NCI-H2029 (cell line): ENCODE measurements around the gene ERCC3.
"Not testable (repeated sequence)": the region's sequence is repeated elsewhere in the genome, so short reads cannot be mapped to it uniquely, and the experiment has no call there.

Experiments used
- DNase-seq: peaks from one replicate; lab custom pipeline; 2025; lab: John Stamatoyannopoulos, UW

ERCC3 gene

DNA sequence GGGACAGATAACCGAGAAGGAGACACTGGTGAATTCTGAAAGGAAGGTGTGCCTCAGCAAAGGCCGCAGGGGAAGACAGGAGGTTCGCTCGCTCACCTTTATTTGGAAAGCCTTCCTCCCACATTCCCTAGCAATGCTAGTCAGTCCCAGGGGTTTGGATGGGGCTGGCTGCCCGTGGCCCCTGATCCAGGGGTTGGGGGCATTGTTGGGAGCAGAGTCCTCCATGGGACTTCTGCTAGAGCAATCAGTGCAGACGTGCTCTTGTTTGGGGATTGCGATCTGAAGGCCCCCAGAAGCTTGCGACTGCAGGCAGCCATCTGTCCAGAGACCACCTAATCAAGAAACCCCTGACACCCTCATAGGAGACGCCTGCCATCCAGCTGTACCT is 67.8 kb downstream of the ERCC3 start:
- DNase-seq, result no peak

DNA sequence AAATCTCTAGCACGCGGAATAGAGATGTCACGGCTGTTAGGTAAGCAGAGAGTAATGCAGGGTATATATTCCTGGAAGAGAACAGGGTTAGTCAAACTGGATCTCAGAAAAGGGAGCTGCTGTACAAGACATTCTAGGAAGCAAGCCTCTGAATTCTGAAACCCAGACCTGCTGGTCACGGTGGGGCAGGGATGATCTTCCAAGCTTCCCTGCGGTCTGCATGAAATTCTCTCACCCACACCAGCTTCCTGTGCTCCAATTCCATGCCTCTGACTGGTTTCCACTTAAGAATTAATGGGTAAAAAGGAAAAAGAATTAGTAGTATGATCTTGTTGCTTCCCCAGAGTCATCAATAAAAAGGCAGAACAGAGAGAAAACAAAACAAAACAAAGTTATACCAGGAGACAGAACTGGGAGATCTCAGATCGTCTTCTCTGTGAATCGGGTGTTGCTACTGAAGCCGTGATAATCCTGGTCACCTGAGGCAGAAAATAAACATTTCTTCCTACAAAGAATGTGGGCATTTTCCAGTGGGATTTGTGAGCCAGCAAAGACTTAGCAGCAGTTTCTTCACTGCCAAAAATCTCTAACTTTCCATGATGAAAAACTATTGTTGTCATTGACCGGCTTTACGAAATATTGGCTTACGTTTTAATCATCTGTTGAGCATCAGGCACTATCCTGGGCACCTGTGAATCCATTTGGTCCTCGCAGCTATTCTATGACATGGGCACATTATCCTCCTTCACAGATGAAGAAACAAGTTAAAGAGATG is 68.6 kb downstream of the ERCC3 start:
- no peak for DNase-seq

DNA sequence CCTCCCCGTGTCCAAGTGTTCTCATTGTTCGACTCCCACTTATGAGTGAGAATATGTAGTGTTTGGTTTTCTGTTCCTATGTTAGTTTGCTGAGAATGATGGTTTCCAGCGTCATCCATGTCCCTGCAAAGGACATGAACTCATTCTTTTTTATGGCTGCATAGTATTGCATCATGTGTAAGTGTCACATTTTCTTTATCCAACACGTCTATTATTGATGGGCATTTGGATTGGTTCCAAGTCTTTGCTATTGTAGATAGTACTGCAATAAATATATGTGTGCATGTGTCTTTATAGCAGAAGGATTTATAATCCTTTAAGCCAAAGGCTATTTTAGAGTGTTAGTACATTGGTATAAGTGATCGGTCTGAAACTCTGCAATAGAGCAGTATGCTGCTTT is 69.8 kb downstream of the ERCC3 start:
- not testable (repeated sequence) for DNase-seq

DNA sequence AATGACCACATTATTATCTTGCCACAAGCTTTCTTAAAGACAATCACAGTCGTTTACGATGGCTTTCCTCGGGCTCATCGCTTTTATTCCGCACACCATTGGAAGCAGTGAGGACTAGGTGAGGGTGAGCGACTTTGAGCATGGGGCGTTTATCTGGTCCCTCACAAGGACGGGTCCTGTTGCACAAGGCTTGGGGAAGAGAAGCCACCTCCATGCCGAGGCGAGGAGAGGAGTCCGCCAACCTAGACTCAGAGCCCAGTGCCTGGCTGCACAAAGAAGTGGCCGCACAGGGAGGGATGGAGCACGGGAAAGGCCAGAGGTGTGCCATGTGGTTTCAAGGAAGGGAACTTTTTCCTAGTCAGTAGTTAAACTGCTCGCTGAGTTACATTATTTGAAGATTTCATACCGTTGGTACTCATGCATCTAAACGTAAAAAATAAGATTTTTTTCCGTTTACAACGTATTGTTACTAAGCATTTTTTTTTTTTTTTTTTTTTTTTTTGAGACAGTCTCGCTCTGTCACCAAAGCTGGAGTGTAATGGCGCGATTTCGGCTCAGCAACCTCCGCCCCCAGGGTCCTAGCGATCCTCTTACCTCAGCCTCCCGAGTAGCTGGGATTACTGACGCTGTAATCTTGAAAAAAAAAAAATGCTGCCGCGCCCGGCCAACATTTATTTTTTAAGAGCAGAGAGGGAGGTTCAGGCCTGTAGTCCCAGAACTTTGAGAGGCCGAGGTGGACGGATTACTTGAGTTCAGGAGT is 73.0 kb downstream of the ERCC3 start:
- no peak for DNase-seq

DNA sequence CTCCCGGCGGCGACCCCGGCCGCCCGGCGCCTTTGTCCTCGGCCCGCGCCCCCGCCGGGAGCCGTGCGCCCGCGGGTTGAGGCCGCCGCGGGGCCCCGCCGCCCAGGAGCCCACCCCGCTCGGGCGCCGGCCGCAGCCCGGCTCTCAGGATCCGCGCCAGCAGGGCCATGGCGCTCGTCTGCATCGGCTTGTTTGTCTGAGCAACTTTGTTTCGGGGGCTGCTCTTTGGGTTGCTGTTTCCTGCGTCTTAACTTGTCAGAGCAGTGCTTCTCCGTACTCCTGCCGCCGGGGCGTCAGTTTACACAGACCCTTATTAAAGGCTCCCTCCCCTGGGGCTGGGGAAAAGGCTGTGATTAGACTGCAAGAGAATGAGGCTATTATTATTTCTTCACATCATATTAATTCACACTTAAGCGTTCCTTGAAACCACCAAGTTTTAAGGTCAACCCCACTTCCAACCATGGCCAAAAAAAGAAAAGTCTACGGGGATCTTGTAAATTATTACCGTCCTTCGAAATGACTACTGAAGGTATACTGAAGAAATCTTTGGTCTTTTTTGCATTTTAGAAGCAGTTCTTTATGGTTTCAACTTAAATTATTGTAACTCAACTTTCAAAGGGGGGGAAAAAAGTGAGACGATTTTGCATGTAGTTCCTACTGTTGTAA is 73.7 kb downstream of the ERCC3 start, which contains the start of gene CYP27C1:
Gene CYP27C1 (minus strand): TSS at position 198 of the 666 bp plus-strand sequence. CDS start 29 bp downstream, at position 169.
- no peak for DNase-seq

DNA sequence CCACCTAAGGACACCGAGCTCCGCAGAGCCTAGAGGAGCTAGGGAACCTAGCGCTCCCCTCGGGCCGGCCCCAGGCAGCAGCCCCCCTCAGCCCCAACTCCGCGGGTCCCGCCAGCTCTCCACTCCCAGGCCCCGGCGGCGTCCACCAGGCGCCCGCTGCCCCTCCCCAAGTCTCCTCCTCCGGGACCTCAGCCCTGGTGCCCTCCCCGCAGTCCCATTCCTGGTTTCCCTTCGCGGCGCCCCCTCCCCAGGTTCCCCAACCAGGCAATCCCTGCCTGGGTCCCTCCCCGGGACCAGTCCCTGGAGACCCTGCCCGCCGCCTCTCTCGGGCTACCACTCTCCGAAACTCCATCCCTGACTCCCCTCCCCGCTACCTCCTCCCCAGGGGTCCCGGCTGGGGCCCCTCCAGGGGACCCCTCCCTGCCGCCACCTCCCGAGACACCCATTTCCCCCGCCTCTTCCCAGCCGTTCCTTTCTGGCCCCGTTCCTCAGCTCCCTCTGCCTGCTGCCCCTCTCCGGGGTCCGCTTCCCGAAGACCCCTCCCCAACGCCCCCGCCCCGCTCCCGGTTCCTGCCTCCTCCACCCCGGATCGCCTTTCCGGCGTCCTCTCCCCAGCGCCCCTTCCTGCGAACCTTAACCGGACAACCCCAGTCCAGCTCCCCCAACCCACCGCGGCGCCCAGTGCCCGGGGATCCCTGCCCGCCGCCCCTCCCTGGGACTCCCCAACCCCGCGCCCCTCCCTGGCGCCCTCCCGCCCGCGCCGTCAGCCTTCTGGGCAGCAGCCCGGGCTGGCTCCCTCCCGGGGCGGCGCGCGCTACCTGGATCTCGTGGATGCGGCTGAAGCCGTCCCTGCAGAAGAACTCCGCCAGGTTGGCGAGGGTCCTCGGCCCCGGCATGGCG is 74.5 kb downstream of the ERCC3 start:
- DNase-seq, result no peak

DNA sequence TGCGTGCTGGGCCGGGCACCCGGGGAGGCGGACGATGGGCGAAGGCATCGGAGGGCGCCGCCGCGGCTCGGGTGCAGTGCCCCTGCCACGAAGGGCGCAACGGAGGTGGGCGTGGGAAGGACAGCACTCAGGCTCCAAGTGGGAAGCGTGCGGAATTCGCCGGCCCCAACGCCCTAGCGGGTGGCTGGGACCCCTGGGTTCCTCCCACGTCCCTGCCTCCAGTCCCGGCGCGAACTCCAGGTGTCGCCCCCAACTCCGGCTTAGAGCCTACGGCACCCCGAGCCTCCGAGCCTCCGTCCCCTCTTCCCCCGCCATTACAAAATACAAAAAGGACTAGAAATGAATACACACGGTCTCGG is 75.2 kb downstream of the ERCC3 start:
- no peak for DNase-seq

DNA sequence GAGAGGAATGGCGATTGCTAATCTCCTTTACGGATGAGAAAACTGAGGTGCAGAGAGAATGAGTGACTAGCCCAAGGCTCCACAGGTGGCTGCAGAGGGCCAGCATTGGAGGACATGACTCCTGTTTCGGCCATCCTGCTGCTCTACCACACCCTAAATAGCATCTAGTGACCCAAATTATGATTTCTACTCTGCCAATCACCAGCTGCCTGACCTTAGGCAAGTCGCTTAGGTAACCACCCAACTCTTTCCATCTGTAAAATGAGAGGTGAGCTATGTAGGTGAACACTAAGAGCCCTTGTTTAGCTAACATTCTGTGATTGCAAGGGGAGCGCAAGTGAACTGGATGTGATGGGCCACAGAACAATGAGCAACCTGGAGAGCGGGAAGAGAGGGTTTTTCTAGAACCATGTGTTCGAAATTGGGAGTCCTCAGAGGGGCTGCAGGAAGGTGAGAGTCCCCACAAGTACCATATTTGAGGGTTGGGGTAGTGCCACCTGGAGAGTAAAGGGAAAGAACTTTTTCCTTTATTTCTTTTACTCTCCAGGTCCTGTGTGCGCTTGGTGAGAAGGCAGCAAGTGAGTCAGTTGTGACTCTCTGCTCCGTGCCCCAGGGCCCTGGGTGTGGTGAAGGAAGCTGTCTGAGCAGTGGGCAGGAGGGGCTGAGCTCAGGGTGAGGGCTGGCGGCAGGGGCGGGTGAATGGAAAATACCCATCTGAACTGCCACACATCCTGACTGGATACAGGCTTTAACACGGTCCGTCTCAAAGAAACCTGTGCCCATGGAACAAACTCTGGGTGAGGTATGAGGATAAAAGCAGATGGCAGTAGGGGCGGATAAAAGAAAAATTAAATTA is 76.2 kb downstream of the ERCC3 start:
- DNase-seq, result no peak

DNA sequence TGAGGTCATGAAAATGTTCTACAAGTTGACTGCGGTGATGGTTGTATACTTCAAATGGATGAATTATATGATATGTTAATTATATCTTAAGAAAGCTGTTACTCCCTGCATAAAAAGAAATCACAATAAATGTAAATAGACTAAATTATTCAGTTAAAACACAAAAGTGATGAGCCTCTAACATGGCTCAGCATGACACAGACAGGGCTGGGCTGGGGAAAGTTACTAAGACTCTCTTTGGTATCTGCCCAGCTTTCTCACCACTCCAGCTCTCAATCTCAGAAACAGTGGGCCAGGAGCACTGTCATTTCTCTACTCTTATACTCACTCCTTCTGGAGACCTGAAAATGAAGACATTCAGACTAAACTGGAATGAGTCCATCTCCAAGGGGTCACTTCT is 77.4 kb downstream of the ERCC3 start:
- DNase-seq, result no peak

DNA sequence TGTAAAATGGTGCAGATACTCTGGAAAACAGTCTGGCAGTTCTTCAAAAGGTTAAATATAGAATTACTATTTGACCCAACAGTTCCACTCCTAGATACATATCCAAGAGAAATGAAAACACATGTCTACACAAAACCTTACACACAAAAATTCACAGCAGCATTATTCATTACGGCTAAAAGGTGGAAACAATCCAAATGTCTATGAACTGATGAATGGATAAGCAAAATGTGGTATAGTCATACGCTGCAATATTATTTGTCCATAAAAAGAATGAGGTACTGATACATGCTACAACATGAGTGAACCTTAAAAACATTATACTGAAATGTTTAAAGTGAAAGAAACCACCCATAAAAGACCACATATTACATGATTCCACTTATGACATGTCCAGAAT is 77.8 kb downstream of the ERCC3 start:
- DNase-seq, result no peak

DNA sequence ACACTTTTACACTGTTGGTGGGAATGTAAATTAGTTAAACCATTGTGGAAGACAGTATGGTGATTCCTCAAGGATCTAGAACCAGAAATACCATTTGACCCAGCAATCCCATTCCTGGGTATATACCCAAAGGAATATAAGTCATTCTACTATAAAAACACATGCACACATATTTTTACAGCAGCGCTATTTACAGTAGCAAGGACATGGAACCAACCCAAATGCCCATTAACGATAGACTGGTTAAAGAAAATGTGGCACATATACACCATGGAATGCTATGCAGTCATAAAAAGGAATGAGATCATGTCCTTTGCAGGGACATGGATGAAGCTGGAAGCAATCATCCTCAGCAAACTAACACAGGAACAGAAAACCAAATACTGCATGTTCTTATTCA is 79.7 kb downstream of the ERCC3 start:
- DNase-seq, result not testable (repeated sequence)

DNA sequence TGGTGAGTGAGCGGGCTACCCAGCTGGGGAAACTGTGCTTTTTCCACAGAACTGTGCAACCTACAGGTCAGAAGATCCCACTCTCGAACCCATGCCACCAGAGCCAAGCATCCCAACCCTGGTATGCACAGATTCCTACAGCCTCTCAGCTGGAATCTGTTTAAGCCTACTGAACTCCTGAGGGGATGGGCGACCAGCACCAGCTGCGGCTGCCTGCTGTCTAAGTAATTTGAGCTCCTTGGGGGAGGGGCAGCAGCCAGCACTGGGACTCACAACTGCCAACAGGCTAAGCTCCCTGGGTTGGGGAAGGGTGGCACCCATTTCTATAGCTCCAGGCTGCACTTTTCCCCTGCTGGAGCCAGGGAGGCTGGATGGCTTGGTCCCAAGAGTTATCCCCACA is 85.6 kb downstream of the ERCC3 start:
- DNase-seq, result peak; percentile 77
